GM23338 (cell line): ENCODE results near the gene ZHX3. TPM values are rescaled to one million over a fixed set of nuclear protein-coding genes. Genes with fewer than 3 reads are reported as not detected.

Experiments
- ATAC-seq: fragments of 200-7000 bp; cut with Tn5 transposase; 3 replicates; pipeline ENCODE4 v1.9.1; 2020
- DNase-seq: peaks from one replicate; pipeline ENCODE4 v3.0.0-alpha.2; 2015; ENCODE audit warnings: low spot score
- H2AFZ ChIP-seq: fragments of 200-600 bp; sonication (generic); 2 replicates; pipeline ENCODE4 v1.8.0; 2016; ENCODE audit warnings: antibody characterized with exemption, mild to moderate bottlenecking, moderate library complexity
- H3F3A ChIP-seq: fragments of 200-600 bp; sonication (generic); replicated peaks from 2 replicates; pipeline ENCODE4 v1.8.0; 2017; ENCODE audit warnings: antibody characterized with exemption, mixed run types, low read depth
- H3K27ac ChIP-seq: fragments of 200-600 bp; sonication (generic); 2 replicates; pipeline ENCODE4 v1.6.1; 2016; ENCODE audit warnings: low read depth
- H3K27me3 ChIP-seq: fragments of 200-600 bp; sonication (generic); 2 replicates; pipeline ENCODE4 v1.8.0; 2016; ENCODE audit warnings: mild to moderate bottlenecking, mixed run types, moderate library complexity; ENCODE audit not compliant: insufficient read depth
- H3K36me3 ChIP-seq: fragments of 200-600 bp; sonication (generic); 2 replicates; pipeline ENCODE4 v1.8.0; 2016; ENCODE audit warnings: mild to moderate bottlenecking; ENCODE audit not compliant: insufficient read depth
- H3K4me1 ChIP-seq: fragments of 200-600 bp; sonication (generic); 2 replicates; pipeline ENCODE4 v1.8.0; 2016; ENCODE audit warnings: mild to moderate bottlenecking, moderate library complexity; ENCODE audit not compliant: insufficient read depth
- H3K4me2 ChIP-seq: fragments of 200-600 bp; sonication (generic); 2 replicates; pipeline ENCODE4 v1.7.1; 2017; ENCODE audit warnings: mixed run types
- H3K4me3 ChIP-seq: fragments of 200-600 bp; sonication (generic); 2 replicates; pipeline ENCODE4 v1.6.1; 2016; ENCODE audit warnings: mixed run types
- H3K79me2 ChIP-seq: fragments of 200-600 bp; sonication (generic); replicated peaks from 2 replicates; pipeline ENCODE4 v1.8.0; 2017; ENCODE audit warnings: mild to moderate bottlenecking; ENCODE audit not compliant: insufficient read depth
- H3K9me2 ChIP-seq: fragments of 200-600 bp; sonication (generic); 2 replicates; pipeline ENCODE4 v1.8.0; 2017; ENCODE audit not compliant: insufficient read depth
- H4K20me1 ChIP-seq: fragments of 200-600 bp; sonication (generic); replicated peaks from 2 replicates; pipeline ENCODE4 v1.8.0; 2017; ENCODE audit warnings: mild to moderate bottlenecking; ENCODE audit not compliant: insufficient read depth
- H3K27ac Mint-ChIP-seq: 2 replicates; pipeline ENCODE4 v1.8.0; 2020; ENCODE audit warnings: inconsistent platforms, mild to moderate bottlenecking, moderate library complexity, mixed read lengths
- H3K27me3 Mint-ChIP-seq: 3 replicates; pipeline ENCODE4 v1.8.0; 2022; ENCODE audit warnings: low read depth, mild to moderate bottlenecking, moderate library complexity, mixed read lengths, inconsistent platforms; ENCODE audit not compliant: insufficient read depth, poor library complexity
- H3K36me3 Mint-ChIP-seq: 3 replicates; pipeline ENCODE4 v1.8.0; 2021; ENCODE audit warnings: low read depth, mild to moderate bottlenecking, inconsistent platforms, moderate library complexity, mixed read lengths
- H3K4me1 Mint-ChIP-seq: 3 replicates; pipeline ENCODE4 v1.8.0; 2020; ENCODE audit warnings: mild to moderate bottlenecking, inconsistent platforms, mixed read lengths
- H3K4me3 Mint-ChIP-seq: 3 replicates; pipeline ENCODE4 v1.8.0; 2021; ENCODE audit warnings: moderate library complexity, mild to moderate bottlenecking, inconsistent platforms, mixed read lengths
- H3K9me3 Mint-ChIP-seq: 3 replicates; pipeline ENCODE4 v1.8.0; 2020; ENCODE audit warnings: moderate library complexity, mild to moderate bottlenecking, inconsistent platforms, mixed read lengths
- CREB1 ChIP-seq: fragments of 250-450 bp; sonication (Bioruptor Pico); IDR thresholded peaks from 2 replicates; pipeline ENCODE4 v1.5.0; 2020; ENCODE audit warnings: low read depth, mild to moderate bottlenecking, moderate library complexity
- CTCF ChIP-seq, 2 experiments: fragments of 200-600 bp in 1 of 2; sonication (generic) in 1 of 2; conservative IDR thresholded peaks; 2 replicates each; pipeline versions ENCODE4 v1.5.1 to v1.6.1; 2016 to 2017; ENCODE audit warnings: antibody characterized with exemption in 2 of 2, low read depth in 2 of 2, mild to moderate bottlenecking in 2 of 2, moderate library complexity in 1 of 2
- ETS1 ChIP-seq: IDR thresholded peaks from 2 replicates; pipeline ENCODE4 v1.6.1; 2016; ENCODE audit warnings: antibody characterized with exemption
- EZH2 ChIP-seq: fragments of 200-600 bp; sonication (generic); IDR thresholded peaks from one replicate; pipeline ENCODE4 v1.8.0; 2017; ENCODE audit warnings: antibody characterized with exemption, mild to moderate bottlenecking, low read depth; ENCODE audit not compliant: unreplicated experiment
- EZH2phosphoT487 ChIP-seq: fragments of 200-600 bp; sonication (generic); IDR thresholded peaks from one replicate; pipeline ENCODE4 v1.8.1; 2018; ENCODE audit warnings: antibody characterized with exemption; ENCODE audit not compliant: unreplicated experiment
- JUNB ChIP-seq: IDR thresholded peaks from one replicate; pipeline ENCODE4 v1.6.1; 2016; ENCODE audit warnings: antibody characterized with exemption; ENCODE audit not compliant: unreplicated experiment
- NANOG ChIP-seq: IDR thresholded peaks from 2 replicates; pipeline ENCODE4 v1.6.1; 2016; ENCODE audit warnings: antibody characterized with exemption, borderline replicate concordance
- POLR2AphosphoS5 ChIP-seq: IDR thresholded peaks from 2 replicates; pipeline ENCODE4 v1.6.1; 2016; ENCODE audit warnings: antibody characterized with exemption, low read depth
- REST ChIP-seq: IDR thresholded peaks from one replicate; pipeline ENCODE4 v1.6.1; 2018; ENCODE audit warnings: antibody characterized with exemption; ENCODE audit not compliant: unreplicated experiment
- STAT1 ChIP-seq: IDR thresholded peaks from one replicate; pipeline ENCODE4 v1.6.1; 2016; ENCODE audit warnings: antibody characterized with exemption; ENCODE audit not compliant: unreplicated experiment
- ZNF114 ChIP-seq: fragments of 250-450 bp; sonication (Bioruptor Pico); IDR thresholded peaks from 2 replicates; pipeline ENCODE4 v1.5.0; 2020; ENCODE audit warnings: mild to moderate bottlenecking, moderate library complexity
- ZNF331 ChIP-seq: fragments of 250-450 bp; sonication (Bioruptor Pico); IDR thresholded peaks from 2 replicates; pipeline ENCODE4 v1.5.0; 2020; ENCODE audit warnings: low read depth, mild to moderate bottlenecking, moderate library complexity
- ZNF462 ChIP-seq: fragments of 250-450 bp; sonication (Bioruptor Pico); IDR thresholded peaks from 2 replicates; pipeline ENCODE4 v1.5.0; 2020; ENCODE audit warnings: mild to moderate bottlenecking, moderate library complexity
- polyA plus RNA-seq: library from polyadenylated mRNA; unstranded; fragments of >200 nt; fragmentation: Nextera tagmentation; extraction: Ambion mirVana; gene quantifications from 2 replicates; pipeline ENCODE4 v1.2.1, GENCODE V29; 2016
- total RNA-seq: library from RNA; depleted of rRNA; stranded (reverse); fragments of >200 nt; shearing (Covaris generic); gene quantifications from 2 replicates; pipeline ENCODE4 v1.2.3, GENCODE V29; 2014

Gene ZHX3
- total and polyA plus RNA-seq, 2 experiments from 2014 or later: 1.7 to 2.8 TPM

DNA sequence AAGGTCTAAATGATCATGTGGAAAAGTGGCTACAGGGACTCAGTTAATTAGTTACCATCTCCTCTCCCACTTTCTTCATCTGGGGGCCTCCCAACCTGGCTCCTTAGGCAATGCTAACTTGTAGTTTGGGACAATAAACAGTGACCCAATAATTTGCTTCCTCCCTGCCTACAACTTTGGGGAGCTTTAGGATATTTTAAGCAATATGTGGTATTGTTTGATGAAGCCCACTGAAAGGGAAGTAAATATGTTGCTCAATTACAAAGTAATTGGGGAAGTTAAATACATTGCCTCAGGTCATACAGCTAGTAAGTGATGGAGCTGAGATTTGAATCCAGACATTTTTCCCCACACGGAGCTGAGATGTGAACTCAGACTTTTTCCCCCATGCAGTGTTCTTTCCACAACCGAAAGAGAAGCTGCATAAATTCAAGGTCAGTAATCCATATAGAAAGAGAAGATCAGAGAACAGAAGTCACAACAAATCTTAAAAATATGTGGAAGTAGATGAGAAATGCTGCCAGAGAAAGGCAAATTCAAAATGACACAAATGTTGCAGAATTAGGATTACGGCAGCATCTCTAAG, 26.6 kb downstream of the ZHX3 start:
- peaks cover 4% of the 10 kb centered on the region; the same call in 1 of the 2 replicates for H3K9me2 ChIP-seq
- H2AFZ ChIP-seq: no peak overlapping the region
- no peak overlapping the region for H3K4me3 ChIP-seq
- no peak overlapping the region for H3K4me2 ChIP-seq
- H3K36me3 ChIP-seq: no peaks in the 10 kb centered on the region
- no peak overlapping the region for H3K4me3 Mint-ChIP-seq
- H3K36me3 Mint-ChIP-seq: 0 out of 3 replicates have a peak, but pooled peaks cover 5% of the 10 kb centered on the region
- H3K27me3 Mint-ChIP-seq: no peaks in the 10 kb centered on the region
- no peaks in the 10 kb centered on the region for H3F3A ChIP-seq
- H4K20me1 ChIP-seq: no peaks in the 10 kb centered on the region
- H3K4me1 Mint-ChIP-seq: peaks cover 10% of the 10 kb centered on the region; the same call in 2 of the 3 replicates
- TF ChIP-seq CTCF (conservative IDR thresholded peaks at IDR 0.05; ENCODE audit: low read depth in 2 of 2) (no peak), EZH2phosphoT487 (no peak), STAT1 (no peak), ETS1 (no peak), REST (no peak), ZNF331 (CRISPR knock-in tag) (no peak), NANOG (no peak), POLR2AphosphoS5 (no peak), ZNF462 (CRISPR knock-in tag) (no peak), JUNB (no peak), ZNF114 (CRISPR knock-in tag) (no peak), EZH2 (no peak), CREB1 (CRISPR knock-in tag) (no peak)
- H3K79me2 ChIP-seq: no peaks in the 10 kb centered on the region
- ATAC-seq: no peak
- no peak for DNase-seq
- H3K27ac Mint-ChIP-seq: no peak overlapping the region
- H3K9me3 Mint-ChIP-seq: peaks cover 16% of the 10 kb centered on the region
- H3K27ac ChIP-seq: no peak overlapping the region
- no peaks in the 10 kb centered on the region for H3K4me1 ChIP-seq
- H3K27me3 ChIP-seq: no peaks in the 10 kb centered on the region
